Stomach (tissue), 4 donors: Measurements from ENCODE around the gene SMAD6.

Experiments used
- CTCF ChIP-seq, 7 experiments: fragments of 450-650 bp in 4 of 7; fragments of 200-600 bp in 3 of 7; sonication (generic) in 3 of 7; IDR thresholded peaks; one replicate each; pipeline ENCODE4 v1.5.1; 2016 to 2019; ENCODE audit warnings: antibody characterized with exemption in 7 of 7, control low read depth in 2 of 7, mild to moderate bottlenecking in 1 of 7
- POLR2A ChIP-seq, 4 donors: fragments of 450-650 bp; IDR thresholded peaks; one replicate each; pipeline ENCODE4 v1.6.1; 2016; ENCODE audit warnings: antibody characterized with exemption in 4 of 4, control low read depth in 2 of 4, mild to moderate bottlenecking in 1 of 4, moderate library complexity in 1 of 4
- POLR2AphosphoS5 ChIP-seq, 3 donors: sonication (generic); formaldehyde crosslinking; IDR thresholded peaks; one replicate each; pipeline ENCODE4 v1.6.1; 2016; ENCODE audit warnings: antibody characterized with exemption in 3 of 3

GRCh38 chr15:66757030-66757429 lies 55.0 kb downstream of the SMAD6 start:
- TF ChIP-seq POLR2A (IDR thresholded peaks at IDR 0.05) (no peak), POLR2AphosphoS5 (IDR thresholded peaks at IDR 0.05) (no peak), CTCF (IDR thresholded peaks at IDR 0.05) (no peak)
